ENCODE results near the gene PDE8A.

Gene PDE8A, protein sequence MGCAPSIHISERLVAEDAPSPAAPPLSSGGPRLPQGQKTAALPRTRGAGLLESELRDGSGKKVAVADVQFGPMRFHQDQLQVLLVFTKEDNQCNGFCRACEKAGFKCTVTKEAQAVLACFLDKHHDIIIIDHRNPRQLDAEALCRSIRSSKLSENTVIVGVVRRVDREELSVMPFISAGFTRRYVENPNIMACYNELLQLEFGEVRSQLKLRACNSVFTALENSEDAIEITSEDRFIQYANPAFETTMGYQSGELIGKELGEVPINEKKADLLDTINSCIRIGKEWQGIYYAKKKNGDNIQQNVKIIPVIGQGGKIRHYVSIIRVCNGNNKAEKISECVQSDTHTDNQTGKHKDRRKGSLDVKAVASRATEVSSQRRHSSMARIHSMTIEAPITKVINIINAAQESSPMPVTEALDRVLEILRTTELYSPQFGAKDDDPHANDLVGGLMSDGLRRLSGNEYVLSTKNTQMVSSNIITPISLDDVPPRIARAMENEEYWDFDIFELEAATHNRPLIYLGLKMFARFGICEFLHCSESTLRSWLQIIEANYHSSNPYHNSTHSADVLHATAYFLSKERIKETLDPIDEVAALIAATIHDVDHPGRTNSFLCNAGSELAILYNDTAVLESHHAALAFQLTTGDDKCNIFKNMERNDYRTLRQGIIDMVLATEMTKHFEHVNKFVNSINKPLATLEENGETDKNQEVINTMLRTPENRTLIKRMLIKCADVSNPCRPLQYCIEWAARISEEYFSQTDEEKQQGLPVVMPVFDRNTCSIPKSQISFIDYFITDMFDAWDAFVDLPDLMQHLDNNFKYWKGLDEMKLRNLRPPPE

GRCh38 chr15:84981711-84982300, at the start of gene PDE8A:
Gene PDE8A (plus strand): TSS chr15:84981856. CDS start chr15:84982163, 307 bp downstream.
- DNase-seq: peak; percentile 37

- DNase-seq: no peak
These were observed 46.5 kb upstream of the PDE8A start for GRCh38 chr15:84934942-84935729.

DNA sequence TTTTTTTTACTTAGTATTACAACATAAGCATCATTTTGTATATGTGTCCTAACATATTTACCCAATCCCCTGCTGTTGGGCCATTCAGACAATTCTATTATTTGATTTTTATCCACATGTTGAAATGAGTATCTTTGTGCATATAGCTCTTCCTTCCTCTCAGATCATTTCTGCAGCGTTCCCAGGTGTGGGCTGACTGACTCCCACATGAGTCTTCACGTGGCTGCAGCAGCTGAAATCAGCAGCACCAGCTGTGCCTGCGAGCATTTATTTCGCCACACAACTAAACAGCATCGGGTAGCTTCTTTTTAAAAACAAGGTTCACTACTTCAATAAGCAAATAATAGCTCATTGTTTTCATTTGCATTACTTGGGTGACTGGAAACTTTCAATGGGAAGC, 44.5 kb upstream of the PDE8A start:
- no peak for DNase-seq

DNA sequence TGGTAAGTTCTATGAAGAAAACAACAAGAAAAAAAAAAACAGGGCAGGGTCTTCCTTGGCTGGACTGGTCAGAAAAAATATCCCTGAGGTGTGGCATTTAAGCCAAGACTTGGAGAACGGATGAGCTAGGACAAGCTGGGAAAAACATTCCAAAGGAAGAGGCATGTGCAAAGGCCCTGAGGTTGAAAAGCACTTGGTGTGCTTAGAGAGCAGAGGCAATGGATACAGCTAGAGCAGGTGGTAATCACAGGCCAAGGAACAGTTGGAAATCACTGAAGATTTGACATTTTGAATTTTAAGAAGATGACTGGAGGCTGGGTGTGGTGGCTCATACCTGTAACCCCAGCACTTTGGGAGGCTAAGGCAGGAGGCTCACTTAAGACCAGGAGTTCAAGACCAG, 42.9 kb upstream of the PDE8A start:
- no peak for DNase-seq

GRCh38 chr15:84940399-84940798, 41.3 kb upstream of the PDE8A start:
- DNase-seq: no peak

DNA sequence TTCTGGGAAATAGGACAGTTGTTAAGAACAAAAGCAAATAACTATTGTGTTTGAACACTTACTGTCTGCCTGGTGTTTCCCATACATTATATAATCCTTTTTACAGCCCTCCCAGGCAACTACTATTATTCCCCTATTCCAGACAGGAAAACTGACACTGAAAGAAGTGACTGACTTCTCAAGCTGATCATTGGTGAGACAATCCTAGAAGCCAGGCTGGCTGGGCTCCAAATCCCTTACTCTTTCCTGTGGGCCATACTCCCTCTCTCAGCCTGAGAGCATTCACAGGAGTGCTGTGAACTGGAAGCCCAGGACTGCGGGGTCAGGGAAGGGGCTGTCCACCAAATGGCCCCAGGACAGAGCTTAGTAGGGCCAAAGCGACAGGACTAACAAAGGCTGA, 39.2 kb upstream of the PDE8A start:
- DNase-seq: no peak

GRCh38 chr15:84944311-84944710, 37.3 kb upstream of the PDE8A start:
- no peak for DNase-seq

DNA sequence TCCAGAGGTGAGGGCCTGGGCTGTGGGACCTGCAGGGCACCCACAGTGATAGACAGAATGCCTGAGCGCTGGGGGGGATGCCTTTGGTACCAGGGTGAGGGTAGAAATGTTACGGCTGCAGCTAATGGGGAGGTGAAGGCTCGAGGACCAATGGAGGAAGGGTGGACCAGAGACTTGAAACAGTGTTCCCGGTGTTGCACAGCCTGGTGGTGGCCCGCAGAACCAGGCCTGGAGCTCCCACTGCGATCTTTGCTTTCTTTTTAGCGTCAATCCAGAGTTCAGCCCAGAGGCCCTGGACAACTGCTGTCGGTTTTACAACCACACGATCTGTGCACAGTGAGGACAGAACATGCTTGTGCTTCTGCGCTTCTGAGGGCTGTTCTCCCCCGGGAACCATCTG, 36.8 kb upstream of the PDE8A start:
- no peak for DNase-seq

- no peak for DNase-seq
These were observed 34.7 kb upstream of the PDE8A start for GRCh38 chr15:84946772-84947489.

GRCh38 chr15:84947947-84948830, 33.5 kb upstream of the PDE8A start:
- DNase-seq: peak; percentile 97

GRCh38 chr15:84949043-84949442, 32.6 kb upstream of the PDE8A start:
- DNase-seq: peak; percentile 69

DNA sequence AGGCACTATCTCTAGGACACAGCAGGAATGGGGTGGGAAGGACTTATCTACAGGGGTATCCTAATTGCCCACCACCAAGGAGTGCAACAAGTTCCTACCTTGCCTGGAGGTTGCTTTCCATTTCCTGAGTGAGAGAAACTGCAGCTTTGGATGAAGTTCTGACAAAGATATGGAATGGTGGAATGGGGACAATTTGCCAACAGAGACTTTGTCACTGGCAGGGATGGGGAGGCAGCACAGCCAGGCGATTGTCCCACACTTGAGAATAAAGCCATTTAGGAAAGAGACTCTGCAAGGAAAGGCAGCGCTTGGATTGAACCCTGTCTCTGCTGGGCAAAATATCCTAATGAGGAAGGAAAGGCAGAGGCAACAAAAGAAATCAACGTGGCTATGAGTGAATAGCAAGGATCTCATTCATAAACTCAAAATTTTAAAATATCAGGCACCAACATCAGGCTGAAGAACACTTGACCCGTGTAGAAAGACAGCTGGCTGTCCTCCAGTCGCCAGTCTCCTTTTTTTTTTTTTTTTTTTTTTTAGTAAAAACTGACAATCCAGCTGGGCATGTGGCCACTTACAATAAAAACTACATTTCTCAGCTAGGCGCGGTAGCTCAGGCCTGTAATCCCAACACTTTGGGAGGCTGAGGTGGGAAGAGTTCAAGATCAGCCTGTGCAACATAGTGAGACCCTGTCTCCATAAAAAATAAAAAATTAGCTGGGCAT, 31.6 kb upstream of the PDE8A start:
- no peak for DNase-seq

GRCh38 chr15:84950570-84951111, 31.0 kb upstream of the PDE8A start:
- DNase-seq: no peak

- no peak for DNase-seq
These were observed 29.9 kb upstream of the PDE8A start for GRCh38 chr15:84951736-84952135.

DNA sequence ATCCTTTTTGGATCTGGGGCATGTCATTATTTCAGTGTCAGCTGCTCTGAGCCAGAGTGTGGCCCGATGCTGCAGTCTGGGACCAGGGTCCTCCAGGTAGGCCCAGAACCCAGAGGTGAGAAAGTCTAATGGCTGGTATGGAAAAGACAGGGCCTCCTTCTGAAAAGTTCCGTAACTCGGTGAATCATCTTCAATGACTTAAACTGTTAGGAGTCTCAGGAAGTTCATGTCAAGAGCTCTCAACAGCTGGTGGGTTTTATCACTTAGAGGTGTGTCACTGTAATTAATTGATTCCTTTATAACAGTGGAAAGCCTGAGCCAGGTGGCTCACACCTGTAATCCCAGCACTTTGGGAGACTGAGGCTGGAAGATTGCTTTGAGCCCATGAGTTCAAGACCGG, 28.5 kb upstream of the PDE8A start:
- peak; percentile 55 for DNase-seq

DNA sequence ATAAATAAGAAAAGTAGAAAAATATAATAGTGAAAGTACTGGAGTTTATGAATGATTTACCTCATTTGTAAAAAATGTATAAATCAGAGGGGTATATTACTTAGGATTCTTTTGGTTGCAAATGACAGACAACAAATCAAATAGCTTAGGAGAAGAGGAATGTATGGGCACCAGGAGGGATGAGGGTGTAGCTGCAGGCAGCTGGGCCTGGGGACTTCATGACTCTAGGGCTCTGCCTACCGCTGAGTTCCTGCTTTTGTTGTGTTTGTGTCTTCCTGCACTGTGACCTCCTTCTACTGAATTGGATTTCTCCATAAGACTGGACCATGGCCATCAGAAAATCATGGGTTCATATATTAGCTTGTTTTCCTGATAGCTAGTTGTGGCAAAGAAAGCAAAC, 27.9 kb upstream of the PDE8A start:
- DNase-seq: no peak

GRCh38 chr15:84955089-84955848, 26.4 kb upstream of the PDE8A start:
- DNase-seq: peak; percentile 74

DNA sequence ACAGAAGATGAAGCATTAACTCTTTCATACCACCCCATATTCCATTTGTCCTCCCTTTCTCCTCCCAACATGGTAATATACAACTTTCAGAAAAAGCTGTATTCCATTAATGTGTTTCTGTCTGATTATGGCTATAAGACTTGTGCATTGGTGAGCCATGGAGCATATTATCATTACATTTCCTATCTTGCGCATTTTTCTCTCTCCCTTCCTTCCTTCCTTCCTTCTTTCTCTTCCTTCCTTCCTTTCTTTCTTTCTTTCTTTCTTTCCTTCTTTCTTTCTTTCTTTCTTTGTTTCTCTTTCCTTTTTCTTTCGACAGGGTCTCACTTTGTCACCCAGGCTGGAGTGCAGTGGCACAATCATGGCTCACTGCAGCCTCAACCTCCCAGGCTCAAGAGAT, 25.5 kb upstream of the PDE8A start:
- DNase-seq: no peak

DNA sequence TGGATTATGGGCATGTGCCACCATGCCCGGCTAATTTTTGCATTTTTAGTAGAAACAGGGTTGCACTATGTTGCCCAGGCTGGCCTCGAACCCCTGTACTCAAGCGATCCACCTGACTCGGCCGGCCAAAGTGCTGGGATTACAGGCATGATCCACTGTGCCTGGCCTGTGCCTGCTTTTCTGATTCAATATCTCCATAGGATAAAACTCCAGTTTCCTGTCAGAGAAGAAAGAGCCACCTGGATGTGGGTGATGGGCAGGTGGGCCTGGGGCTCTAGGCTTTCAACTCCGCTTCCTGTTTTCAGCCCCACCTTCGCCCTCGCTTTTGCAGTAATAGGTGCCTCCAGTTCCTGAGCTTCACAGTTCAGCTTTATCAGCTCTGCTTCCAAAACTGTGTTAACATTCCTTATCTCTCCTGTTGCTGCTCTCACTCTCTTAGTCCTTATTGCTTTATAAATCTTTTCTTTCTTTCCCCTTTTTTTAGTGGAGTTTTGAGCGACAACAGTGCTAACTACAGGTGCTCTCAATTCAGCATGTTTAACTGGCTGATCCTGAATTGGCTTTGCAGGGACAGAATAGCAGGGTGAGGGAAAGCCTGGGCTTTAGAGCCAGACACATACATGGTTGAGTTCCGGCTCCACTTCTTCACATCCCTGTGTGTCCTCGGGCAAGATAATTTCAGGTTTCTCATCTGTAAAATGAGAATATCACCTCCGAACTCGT, 21.1 kb upstream of the PDE8A start:
- no peak for DNase-seq

All from HCEC 1CT (cell line).